GM19468 (cell line): ENCODE measurements around the gene IAH1.

Experiments used
- ATAC-seq: cut with Tn5 transposase; IDR thresholded peaks from one replicate; pipeline ENCODE4 v1.9.1; 2021; ENCODE audit warnings: mild to moderate bottlenecking, moderate library complexity, moderate number of reproducible peaks; ENCODE audit not compliant: unreplicated experiment; ENCODE audit errors: extremely low read depth

Gene IAH1

GRCh38 chr2:9524291-9524690 is 49.9 kb downstream of the IAH1 start:
- no peak for ATAC-seq

- ATAC-seq, result no peak
Measured at GRCh38 chr2:9525266-9525665, 50.9 kb downstream of the IAH1 start.

- ATAC-seq, result no peak
Measured at GRCh38 chr2:9527995-9528787, 53.8 kb downstream of the IAH1 start.

GRCh38 chr2:9532421-9532820 is 58.1 kb downstream of the IAH1 start:
- ATAC-seq, result no peak

- ATAC-seq, result no peak
Measured at GRCh38 chr2:9533663-9534062, 59.3 kb downstream of the IAH1 start.

- peak; percentile 27 for ATAC-seq
Measured at GRCh38 chr2:9535177-9535576, 60.8 kb downstream of the IAH1 start.

- ATAC-seq, result no peak
Measured at GRCh38 chr2:9536504-9536903, 62.2 kb downstream of the IAH1 start.

- no peak for ATAC-seq
Measured at GRCh38 chr2:9538000-9538507, 63.7 kb downstream of the IAH1 start.
